ENCODE data around the gene C2CD2.

DNA sequence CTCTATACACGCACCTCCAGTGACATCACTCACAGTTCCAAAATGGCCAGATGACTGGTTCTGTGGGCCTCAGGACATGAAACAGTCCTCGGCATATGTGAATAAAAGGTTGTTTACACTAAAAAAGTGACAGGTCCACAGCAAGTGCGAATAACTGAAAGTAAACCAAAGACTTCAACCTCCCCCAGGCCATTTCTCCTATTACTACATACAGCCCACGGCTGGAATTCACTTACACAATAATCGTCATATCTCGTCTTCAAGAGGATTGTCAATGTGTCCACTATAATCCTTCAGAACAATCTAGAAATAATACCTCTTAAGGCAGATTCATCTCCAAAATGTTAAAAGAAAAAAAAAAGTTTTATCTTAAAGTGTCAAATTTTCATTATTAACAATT, 72.8 kb downstream of the C2CD2 start:
- TF ChIP-seq, protein P1, sequence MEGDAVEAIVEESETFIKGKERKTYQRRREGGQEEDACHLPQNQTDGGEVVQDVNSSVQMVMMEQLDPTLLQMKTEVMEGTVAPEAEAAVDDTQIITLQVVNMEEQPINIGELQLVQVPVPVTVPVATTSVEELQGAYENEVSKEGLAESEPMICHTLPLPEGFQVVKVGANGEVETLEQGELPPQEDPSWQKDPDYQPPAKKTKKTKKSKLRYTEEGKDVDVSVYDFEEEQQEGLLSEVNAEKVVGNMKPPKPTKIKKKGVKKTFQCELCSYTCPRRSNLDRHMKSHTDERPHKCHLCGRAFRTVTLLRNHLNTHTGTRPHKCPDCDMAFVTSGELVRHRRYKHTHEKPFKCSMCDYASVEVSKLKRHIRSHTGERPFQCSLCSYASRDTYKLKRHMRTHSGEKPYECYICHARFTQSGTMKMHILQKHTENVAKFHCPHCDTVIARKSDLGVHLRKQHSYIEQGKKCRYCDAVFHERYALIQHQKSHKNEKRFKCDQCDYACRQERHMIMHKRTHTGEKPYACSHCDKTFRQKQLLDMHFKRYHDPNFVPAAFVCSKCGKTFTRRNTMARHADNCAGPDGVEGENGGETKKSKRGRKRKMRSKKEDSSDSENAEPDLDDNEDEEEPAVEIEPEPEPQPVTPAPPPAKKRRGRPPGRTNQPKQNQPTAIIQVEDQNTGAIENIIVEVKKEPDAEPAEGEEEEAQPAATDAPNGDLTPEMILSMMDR (IDR thresholded peaks at IDR 0.05), result no peak
- TF ChIP-seq EP300 (IDR thresholded peaks at IDR 0.05; ENCODE audit: borderline replicate concordance in 1 of 2, low read depth in 1 of 2, low read length in 1 of 2), result no peak
- no peak for TF ChIP-seq RXRA (IDR thresholded peaks at IDR 0.05; ENCODE audit: borderline replicate concordance, low read depth)
- TF ChIP-seq POLR2AphosphoS5 (IDR thresholded peaks at IDR 0.05; ENCODE audit: low read depth, low read length), result no peak
- TF ChIP-seq USF2 (IDR thresholded peaks at IDR 0.05; ENCODE audit: borderline replicate concordance, low read depth, low read length), result no peak
